NK-92 treated with Interleukin-12 subunit alpha and Interleukin-12 subunit beta, amount 100 ng/mL, for 24 hours (cell line): ENCODE results near the gene SLC24A3.

Experiments
- DNase-seq: peaks from one replicate; lab custom pipeline; 2025; lab: John Stamatoyannopoulos, UW

The SLC24A3 gene

DNA sequence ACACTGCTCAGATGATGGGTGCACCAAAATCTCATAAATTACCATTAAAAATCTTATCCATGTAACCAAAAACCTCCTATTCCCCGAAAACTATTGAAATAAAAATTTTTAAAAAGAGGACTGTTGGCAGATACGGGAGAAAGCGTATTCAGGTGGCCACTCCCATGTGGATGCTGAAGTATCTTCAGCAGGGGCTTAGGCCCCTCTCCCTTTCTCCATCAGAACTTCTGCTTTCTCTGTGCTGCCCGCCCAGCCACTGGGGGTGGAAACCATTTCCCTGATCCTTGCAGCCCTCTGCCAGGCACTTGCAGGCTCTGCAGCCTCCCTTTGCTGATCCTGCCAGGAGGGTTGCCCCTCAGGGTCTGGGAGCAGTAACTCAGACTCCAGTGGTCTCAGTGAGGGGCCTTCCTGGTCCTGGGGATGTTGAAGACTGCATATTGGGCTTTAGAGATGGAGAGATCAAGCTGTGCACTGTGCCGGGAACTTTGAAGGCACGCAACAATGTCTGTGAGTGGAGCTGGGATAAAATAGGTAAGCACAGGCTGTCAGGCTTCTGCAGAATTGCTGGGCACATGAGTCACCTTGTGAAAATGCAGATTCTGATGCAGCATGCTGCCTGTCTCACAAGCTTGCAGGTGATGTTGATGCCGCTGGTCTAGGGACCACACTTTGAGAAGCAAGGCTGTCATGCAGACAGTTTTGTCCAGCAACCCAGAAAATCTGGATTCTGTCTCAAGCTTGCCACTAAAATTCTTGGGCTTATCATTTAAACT, 59.6 kb downstream of the SLC24A3 start:
- DNase-seq, result no peak

DNA sequence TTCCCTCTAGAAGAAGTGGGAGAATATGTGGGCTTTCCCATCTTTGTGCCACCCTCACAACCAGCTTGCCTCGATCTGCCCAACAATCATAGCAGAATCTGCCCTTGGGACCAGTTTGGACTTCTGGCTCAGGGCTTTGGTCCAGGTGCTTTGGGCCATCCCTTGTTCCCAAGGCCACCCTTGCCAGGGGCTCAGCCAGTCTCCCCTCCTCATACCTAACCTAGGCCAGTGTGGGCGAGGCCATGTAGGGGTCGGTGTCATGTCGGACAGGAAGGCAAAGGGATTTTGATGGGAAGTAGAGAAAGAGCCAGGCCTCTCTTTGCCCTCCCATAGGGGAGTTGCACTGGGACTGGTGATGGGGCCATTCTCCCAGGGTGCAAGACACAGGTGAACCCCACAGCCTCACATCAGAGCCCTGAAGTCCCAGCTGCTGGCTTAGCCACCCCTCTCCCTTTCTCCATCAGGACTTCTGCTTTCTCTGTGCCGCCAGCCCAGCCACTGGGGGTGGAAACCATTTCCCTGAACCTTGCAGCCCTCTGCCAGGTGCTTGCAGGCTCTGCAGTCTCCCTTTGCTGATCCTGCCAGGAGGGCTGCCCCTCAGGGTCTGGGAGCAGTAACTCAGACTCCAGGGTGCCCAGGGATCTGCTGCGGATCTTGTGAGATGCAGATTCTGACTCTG, 60.7 kb downstream of the SLC24A3 start:
- DNase-seq, result no peak

DNA sequence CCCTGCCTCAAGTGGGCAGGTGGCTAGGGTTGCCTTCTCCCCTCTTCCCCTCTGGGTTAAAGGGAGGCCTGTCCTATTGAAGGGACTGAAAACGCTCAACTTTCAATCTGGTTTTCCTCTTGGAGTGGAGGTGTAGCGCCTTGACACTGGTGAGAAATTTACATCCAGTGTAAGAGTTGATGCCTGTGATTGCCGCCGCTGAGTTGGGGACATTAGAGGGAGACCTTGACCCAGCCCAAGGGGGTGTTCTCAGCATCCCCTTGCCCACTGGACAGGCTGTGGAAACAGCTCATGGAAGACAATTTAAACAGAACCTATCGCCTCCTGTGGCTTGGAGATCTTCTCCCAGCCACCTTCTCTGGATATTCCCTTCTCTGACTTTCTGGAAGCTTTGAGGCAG, 61.6 kb downstream of the SLC24A3 start:
- DNase-seq, result no peak

DNA sequence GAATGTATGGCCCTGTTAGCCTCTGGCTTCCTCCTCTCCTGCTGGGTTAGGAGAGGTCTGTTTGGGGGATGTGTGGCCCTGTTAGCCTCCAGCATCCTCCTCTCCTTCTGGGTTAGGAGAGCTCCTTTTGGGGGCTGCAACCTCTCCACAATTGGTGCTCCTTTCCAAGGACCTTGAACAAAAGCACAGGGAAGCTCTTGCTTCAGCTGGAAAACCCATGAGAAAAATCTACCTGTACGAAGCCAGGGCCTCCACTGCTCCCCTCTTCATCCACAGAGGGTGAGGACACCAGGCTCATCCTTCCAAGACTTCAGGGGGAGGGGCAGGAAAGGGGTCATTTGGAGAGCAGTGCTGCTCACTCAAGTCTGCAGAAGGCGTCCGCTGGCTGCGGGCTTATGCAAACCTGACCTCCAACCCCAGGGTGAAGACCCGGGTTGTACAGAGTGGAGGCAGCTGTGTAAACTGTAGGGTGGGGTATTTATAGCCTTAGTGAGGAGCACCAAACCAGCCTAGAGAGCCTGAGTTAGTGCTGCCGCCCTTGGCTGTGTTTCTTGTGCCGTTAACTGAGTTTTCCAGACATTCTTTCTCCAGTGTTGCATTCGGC, 62.1 kb downstream of the SLC24A3 start:
- DNase-seq, result no peak

DNA sequence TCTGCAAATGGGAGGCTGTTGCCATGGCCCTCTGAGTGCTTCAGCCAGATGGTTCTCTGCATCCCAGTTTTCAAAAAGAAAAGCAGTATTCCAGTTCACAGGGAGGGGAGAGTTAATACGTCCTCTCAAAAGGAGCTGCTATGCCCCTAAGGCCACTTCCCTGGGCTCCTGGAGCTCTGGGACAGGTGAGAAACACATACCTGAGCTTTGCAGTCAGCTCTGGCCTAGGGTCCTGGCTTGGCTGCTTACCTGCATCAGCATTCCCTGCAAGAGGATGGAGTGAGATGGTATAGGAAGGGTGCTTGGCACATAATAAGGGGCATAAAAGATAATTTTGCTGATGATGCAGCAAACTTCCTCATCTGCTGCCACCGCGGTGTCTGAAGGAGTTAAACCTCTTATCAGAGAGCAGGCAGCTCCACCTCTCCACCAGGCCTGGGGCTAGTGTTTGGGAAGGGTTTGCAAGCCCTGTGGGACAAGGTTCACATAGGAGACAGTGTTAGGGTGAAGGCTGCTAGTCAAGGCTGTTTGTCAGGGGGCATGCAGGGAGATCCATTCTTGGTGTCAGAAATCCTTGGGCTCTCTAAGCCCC, 62.7 kb downstream of the SLC24A3 start:
- DNase-seq, result no peak

DNA sequence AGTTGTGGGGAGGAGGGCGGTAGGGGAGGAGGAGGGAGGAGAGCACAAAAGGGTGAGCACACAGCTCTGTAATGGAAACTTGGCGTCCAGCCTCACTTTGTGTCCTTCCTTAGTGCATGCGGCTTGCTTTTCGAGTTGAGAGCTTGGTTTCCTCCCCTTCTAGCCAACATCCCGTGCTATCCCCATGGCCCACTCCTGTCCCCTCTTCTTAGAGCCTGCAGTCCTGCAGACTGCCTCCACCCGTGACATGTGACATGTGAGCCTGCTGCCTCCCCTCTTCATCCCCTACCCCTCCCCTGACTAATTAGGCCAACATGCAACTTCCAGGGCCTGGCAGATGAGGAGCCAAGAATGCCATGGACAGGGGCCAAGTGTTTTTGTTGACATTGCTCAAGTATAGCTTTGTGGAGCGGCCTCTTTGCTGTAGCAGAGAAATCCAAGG, 63.2 kb downstream of the SLC24A3 start:
- DNase-seq, result no peak

DNA sequence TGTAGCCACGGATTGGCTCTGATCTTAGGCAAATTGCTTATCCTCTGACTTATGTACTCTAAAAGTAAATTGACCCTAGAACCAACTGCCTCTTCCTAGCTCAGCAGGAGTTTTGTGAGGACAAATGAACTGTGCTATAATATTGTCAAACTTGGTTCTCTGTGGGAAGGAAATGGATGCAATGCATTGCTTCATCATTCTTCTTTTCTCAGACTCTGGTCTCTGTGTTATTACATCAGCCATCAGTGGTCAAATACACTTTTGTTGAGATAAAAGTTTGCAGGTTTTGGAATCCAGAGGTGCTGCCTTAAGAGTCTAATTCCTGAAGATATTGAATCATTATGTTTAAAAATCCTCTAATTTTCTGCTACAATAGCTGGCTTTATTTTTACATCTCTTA, 64.9 kb downstream of the SLC24A3 start:
- no peak for DNase-seq

DNA sequence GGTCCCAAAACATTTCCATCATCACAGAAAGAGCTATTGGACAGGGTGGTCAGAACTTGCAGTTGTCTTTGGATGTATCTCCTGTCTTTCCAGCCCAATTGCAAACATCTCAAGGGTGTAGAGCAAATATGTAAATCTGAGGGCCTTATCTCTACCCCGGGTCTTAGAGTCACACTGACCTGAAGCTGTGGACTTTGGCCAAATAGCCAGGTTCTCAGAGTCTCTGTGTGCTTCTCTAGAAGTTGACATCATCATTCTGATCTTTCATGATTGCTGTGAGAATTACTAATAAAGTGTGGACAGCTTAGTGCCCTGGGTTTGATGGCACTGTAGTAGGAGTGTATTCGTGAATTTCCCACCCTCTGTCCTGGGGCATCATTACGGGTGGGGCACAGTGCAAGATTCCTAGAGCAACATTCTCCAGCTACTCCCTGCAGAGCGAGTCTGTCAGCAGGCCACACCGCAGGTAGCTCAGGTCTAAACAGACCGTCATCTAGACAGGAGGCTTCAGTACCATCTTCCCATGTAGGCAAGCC, 71.1 kb downstream of the SLC24A3 start:
- no peak for DNase-seq

DNA sequence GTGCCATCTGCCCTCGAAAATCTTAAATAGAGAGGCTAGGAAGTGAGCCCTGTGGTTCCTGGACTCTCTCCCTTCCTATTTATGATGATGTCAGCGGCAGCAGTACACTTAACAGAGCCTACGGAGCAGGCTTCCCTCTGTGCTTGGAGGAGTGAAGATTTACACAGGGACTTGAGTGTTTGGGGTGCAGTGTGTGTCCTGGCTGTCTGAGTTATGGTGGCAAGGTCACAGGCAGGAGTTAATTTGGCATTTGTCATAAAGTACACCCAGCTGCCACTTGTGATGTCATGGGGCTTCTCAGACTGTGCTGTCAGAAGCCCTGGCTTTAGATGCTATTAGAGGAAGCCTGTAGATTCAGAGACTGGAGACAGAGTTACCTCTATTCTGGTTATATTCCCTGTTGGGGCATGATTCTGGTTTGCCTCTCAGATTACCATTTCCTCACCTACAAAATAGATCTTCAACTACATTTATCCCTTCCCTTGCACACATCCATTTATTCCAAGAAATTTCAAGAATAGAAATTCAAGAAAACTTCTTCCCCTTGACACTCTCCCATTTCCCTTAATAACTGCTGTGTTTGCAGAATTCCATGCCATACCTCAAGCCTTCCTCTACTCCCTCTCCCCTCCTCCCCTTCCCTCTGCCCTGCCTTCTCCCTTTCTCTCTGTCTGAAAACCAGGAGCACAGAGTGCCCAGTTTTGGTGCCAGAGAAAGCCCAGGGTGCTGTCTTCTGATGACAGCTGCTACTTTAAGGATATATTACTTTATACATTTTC, 72.1 kb downstream of the SLC24A3 start:
- DNase-seq, result no peak

DNA sequence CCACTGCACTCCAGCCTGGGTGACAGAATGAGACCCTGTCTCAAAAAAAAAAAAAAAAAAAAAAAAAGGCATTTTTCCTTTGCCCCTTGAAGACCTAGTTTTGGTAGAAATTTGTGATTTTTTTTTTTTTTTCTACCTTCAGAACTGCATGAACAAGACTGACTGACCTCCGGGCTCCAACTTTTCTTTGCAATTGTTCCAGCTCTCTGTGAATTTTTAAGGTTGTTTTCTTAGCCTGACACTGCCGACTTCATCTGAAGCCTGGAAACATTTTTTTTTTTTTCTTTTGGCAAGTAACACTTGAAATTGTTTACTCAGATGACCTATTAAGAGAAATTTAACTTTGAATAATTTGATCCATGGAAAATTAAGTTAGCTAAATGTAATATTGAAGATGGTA, 73.0 kb downstream of the SLC24A3 start:
- DNase-seq, result no peak

DNA sequence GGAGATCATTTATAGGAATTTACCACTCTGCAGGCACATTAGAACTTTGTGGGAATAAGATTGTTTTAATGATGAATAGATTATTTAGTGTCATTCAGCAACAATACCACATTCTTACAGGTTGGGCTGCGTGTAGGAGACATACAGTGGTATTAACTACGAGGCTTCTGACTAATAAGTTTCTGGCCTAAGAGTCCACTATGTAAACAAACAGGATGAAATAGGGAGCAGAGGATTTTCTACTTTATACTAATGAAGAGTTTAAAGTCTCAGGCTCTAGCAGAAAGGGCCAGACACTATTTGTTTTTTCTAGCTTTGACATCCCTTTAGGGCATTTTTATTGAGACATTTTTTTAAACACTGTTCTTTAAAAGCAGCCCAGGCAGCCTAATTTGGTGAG, 75.6 kb downstream of the SLC24A3 start:
- no peak for DNase-seq

DNA sequence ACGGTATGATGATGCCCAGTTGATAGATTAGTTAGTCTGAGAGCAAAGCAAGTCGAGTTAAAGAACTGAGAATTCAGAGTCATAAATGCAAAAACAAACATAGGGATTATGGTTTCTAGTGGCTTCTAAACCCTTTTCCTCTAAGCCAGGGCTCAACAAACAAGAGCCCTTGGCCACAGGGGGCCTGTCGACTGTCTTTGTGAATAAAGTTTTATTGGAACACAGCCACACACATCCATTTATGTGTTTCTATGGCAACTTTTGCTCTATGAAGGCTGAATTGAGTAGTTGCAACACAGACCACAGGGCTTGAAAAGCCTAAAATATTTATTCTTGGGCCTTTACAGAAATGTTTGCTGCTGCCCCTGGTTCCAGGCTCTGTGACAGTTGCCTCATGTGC, 76.2 kb downstream of the SLC24A3 start:
- DNase-seq, result no peak

DNA sequence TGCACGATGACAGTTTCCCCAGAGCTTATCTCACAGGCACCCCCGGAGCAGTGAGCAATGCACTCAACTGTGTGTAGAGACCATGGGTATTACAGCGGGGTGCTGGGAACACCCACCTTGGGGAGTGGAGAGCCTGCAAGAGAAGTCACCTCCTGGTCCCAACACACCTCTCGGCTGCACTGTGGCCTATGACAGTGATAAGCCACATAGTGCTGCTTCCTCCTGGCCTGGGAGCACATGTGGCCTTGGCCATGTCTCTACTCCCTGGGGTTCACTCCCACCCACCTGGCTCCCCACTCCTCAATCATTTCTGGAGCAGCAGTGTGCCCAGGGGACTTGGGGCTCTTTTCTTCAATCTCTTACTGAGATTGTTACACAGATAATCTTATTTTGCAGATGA, 77.0 kb downstream of the SLC24A3 start:
- no peak for DNase-seq

DNA sequence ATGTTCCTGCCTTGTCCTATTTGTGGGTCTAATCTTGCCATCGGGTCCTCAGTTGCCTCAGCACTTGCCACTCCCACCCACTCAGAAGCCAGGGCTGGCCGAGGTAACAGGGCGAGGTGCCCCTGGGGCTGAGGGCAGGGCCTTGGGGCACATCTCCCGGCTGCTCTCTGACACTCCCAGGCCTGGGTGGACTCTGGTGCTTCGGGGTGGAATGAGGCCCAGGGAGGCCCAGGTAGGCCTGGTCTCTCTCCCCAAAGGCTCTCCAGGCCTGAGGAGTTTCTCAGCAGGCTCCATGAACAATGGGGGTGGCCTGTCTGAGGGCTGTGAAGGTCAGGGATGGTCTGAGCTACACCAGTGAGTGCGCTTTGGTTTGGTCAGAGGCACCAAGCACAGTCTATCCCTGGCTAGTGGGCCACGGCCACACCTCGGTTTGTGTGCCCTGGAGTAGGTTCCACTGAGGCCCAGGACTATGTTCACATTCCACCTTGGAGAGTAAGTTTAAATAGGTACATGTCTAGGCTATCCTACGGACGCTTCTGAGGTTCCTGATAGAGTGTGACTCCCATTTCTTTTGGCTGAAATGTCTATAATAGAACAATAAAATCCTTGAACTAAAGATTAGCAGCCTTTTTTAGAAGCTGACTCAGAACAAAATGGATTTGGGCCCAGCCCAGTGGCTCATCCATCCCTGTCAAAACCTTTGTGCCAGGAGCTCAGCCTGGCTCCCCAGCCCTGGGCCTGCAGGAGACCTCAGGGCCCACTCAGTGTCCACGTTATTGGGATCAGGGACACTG, 78.8 kb downstream of the SLC24A3 start:
- DNase-seq, result no peak

DNA sequence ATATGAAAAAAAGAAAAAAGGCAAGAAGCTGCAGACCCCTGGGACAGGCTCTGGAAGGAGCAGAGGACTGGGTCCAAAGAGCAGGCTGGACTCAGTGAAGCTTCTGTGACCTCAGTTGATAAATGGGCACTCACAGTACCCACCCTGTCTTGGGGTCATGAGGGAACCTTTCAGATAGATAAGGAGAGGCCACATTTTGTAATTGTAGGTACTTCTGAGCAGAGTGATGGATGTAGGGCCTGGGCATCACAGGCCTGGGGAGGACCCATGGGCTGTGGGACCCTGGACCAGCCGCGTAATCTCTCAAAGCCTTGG, 79.3 kb downstream of the SLC24A3 start:
- DNase-seq, result no peak

DNA sequence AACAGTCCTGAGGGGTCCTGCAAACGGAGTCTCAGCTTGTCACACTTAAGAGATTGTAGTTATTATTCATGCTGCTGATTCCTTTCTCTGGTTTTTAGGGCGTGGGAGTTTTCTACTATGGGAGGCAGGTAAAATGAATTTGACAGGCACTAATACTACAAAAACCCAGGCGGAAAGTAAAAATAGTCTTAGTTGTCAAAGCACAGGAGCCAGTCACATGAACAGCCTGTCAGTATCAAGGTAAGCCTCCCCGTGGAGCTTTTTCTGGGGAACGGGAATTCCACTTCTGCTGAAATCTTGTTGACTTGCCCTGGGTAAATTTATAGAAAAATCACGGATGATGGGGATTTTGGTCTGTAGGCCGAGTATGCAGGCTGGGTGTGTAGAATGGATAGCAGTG, 79.8 kb downstream of the SLC24A3 start:
- DNase-seq, result no peak

DNA sequence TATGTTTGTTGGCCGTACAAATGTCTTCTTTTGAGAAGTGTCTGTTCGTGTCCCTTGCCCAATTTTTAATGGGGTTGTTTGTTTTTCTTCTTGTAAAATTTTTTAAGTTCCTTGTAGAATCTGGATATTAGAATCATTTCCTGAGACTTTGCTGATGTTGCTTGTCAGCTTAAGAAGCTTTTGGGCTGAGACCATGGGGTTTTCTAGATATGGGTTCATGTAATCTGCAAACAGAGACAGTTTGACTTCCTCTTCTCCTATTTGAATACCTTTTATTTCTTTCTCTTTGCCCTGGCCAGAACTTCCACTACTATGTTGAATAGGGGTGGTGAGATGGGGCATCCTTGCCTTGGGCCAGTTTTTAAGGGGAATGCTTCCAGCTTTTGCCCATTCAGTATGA, 82.6 kb downstream of the SLC24A3 start:
- no peak for DNase-seq

DNA sequence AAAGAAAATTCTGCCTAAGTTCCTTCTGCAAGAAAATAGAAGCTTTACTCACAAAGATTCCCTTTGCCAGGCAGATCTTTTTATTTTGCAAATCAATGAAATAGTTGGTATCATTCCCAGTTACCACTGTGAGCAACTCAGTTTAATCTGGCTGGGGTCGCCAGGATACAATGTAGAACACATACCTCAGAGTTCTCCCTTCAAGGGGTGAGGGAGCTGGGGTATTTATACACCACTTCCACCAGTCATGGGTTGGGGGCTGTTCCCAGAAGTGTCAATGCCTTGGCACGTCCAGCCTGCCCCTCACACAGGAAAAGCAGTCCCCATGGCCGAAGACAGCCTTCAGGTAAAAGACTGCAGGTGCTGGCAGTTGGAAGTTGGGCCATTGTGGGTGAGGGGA, 86.2 kb downstream of the SLC24A3 start:
- no peak for DNase-seq

DNA sequence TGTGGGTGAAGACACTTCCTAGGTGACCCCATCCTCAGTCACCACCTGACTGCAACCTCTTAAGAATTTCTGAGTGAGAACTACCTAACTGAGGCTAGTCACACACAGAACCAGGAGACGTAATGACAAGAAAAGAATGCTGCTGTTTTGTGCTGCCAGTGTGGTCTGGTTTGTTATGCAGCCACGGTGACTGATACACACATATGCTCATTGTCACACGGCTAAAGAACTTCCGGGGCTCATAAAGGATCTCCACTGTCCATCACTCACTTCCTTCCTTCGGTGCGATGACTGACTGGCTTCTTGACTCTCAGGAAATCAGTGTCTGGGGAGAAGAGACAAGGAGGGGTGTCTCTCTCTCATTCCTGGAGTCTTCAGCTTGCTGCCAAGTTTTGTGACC, 88.0 kb downstream of the SLC24A3 start:
- no peak for DNase-seq

DNA sequence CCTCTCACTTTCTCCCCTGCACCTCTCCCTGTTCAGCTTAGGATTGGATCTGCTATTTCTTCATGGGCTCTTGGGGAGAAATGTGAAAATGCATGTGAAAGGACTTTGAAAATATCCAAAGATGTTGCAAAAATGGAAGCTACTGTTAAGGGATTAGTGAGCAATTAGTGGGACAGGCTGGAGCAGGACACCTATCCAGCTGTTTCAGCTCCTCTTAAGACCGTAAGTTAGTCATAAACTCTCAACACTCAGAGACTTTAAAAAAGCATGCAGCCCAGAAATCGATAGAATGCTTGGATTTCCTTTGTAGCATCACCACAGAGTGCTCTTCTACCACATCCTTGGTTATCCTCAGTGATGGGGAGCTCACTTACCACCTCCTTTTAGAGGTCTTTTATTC, 88.7 kb downstream of the SLC24A3 start:
- no peak for DNase-seq

DNA sequence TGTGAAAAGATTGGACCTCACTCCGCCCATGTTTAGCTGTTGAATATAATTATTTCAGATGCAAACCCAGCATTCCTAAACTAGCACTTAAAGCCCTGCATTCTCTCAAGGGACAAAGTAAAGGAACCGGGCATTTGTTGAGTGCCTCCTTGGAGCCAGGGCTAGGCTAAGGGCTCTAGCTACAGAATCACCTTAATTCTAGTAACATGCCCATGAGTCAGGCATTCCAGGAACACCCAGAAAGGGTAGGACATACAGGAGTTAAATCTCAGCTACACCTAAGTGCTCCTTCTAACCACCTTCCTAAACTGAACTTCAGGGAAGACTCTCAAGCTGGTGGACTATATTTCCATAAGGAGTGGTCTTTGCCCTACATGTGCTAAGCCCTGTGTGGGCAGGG, 89.4 kb downstream of the SLC24A3 start:
- DNase-seq, result no peak
